HG03064 (cell line): ENCODE measurements around the gene PAGE2B.
"Not testable (repeated sequence)": the region's sequence is repeated elsewhere in the genome, so short reads cannot be mapped to it uniquely, and the experiment has no call there.

ENCODE experiments used
- ATAC-seq: cut with Tn5 transposase; IDR thresholded peaks from one replicate; pipeline ENCODE4 v1.9.1; 2021; ENCODE audit warnings: low read depth; ENCODE audit not compliant: unreplicated experiment

The PAGE2B gene

DNA sequence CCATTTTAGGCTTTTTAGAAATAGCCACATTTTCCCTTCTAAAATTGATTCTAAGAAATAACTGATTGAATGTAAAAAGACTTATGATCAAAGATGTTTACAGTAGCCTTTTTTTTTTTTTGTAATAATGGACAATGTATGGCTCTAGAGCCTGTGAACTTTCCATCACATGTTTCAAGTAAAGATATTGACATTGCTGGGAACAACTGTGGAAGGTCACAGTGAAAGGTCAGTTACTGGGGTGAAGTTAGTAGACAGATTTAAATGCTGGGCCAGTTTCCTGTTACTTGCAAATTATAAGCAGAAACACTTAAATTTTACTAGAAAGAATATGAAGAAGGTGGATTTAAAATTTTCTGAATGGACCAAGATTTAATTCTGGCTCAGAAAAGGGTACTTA is 32.4 kb downstream of the PAGE2B start:
- ATAC-seq, result no peak

DNA sequence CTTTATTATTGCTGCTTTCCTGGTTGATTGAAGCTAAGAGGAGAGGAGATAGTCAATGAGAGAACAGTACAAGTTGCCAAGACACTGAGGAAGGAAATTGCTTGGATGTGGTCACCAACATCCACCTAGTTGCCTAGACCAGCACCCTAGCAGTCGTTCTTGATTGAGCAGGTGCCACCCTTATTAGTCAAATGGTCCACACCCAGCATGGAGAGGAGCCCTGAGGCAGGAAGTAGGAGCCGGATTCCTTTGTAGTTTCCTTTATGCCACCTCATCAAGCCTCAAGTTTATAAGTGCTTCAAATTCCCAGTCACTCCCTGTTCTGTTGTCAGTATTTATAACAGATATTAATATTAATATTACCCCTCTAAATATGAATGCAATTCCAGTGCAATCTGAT is 33.1 kb downstream of the PAGE2B start:
- ATAC-seq, result no peak

DNA sequence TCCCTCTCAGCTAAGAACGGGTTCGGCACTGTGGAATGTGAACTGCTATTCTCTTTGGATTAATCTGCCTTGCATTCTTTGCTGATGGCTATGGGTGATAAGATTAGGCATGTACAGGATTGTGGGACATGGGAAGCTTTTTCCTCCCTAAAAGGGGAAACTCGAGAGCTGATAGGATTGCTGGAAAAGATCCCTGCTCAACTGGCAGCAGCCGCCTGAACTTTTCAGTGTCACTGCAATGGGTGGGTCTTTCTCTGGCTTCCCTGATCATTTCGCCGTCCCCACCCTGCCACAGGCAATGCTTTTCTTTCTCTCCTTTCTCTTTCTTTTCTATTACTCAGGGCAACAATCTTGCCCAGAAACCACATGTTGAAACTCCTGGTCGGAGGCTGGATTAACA is 34.5 kb downstream of the PAGE2B start:
- no peak for ATAC-seq

DNA sequence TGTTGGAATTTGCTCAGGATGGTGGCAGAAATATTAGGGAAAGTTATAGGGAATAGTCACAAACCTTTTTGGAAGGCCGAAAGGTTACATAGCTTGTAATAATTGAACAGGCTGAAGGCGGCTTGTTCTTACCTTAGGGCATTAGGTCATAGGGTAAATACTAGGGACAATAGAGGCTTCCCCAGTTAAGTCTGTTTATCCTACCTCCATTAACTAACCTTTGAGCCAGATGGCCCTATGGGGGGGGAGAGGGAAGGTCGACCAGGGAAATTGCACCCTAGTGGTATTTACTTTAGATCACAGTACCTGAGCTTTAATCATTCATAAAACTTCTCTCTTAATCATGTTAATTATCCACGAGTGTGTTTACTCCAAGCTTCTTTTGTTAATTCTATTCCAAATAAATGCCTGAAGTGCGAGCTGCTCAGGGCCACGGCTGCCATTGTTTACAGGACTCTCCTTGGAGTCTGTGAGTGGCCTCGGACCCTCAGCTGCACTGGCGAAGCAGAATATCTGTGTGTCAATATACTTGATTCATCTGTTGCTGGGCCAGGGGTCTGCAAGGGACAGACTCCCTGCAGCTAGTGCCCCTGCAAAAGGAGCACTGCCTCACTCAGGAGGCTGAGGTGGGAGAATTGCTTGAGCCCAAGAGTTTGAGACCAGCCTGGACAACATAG is 36.9 kb downstream of the PAGE2B start:
- ATAC-seq, result no peak

DNA sequence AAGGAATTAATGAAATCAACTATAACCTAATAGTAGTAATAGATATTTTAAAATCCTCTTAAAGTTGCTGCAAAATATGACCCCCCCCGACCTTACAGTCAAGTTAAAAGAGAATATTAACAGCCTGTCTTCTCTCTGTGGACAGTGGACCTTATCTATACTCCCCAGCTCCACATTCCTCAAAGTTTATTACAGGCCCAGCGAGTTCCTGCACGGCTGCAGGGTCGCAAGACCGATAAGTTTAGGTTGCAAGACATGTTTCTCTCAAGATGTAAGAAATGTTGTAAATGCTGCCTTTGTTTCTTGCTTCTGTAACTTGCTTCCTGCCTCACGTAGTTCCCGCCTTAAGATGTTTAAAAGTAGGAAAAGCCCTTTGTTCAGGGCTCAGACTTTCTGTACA is 41.8 kb downstream of the PAGE2B start:
- ATAC-seq, result not testable (repeated sequence)

DNA sequence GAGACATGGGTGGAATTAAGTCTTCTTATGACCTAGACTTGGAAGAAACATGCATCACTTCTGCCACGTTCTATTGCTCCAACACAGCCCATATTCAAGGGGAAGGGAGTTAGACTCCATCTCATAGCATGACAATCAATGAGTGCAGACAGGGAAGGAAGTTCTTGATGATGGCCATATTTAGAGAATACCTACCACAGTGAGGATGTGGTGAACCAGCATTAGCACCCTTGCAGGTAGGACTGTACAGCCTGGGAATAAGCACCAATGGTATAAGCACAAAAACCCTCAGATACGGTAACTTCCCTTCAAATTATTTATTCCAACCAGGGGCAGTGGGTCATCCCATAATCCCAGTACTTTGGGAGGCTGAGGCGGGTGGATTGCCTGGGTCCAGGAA is 43.7 kb downstream of the PAGE2B start:
- no peak for ATAC-seq

DNA sequence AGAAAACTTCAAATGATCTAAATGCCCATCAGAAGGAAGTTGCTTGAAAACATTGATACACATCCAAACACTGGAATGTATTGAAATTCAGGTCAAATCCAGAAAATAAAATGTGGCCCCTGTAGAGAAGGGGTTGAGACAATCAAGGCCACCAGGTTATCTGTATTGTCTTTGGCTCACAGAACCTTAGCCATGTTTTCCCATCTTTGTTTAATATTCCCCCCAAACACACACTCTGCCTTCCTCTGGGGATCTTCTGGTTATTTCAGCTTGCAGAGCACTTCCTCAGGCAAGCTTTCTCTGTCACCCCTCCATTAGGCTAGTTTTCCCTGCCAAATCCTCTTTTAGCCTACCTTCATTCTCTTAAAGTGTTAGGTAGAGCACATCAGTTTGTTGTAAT is 44.4 kb downstream of the PAGE2B start:
- ATAC-seq, result no peak

DNA sequence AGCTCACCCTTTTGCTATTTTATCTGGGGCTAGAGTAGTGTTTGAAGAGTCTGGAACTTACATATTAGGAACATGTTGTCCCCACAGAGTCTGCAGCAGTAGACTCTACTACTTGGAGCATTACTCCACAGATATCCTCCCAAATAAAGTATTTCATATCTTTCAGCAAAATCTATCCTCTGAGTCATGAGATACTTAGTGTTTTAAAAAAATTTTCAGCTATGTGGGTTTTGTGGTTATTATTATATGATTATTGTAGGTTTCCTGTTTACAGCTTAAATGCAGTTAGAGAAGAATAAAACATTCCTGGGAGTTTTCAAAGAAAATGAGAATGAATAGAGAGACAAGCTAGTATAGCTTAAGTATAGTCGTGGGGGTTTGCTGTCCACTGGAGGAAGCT is 44.9 kb downstream of the PAGE2B start:
- ATAC-seq, result no peak

DNA sequence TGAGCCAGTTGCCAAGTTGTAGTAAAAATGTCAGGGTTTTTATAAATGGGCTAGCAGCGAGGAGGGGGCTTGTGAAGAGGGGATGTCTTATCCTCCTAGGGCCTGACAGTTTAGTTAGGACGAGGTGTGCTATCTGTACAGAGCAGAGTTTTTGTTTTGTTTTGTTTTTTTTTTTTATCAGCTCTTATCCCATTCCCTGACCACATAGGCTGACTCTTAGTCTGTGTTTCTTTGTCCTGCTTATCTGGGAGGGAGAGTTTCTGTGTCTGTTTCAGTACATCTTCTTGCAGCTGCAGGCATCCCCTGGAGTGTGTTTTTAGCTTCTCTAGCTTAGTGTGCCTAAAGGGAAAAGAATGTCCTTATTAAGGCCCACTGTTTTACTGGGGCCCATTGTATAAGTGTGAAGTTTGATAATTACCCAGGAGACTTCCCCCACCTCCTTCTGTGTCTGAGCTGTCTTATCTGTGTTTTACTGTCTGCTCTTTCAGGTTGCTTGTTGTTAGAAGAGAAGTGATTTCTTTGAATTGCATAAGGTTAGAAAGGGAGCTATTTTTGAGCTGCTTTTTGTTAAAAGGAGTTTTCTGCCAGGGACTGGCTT is 46.0 kb downstream of the PAGE2B start:
- no peak for ATAC-seq

DNA sequence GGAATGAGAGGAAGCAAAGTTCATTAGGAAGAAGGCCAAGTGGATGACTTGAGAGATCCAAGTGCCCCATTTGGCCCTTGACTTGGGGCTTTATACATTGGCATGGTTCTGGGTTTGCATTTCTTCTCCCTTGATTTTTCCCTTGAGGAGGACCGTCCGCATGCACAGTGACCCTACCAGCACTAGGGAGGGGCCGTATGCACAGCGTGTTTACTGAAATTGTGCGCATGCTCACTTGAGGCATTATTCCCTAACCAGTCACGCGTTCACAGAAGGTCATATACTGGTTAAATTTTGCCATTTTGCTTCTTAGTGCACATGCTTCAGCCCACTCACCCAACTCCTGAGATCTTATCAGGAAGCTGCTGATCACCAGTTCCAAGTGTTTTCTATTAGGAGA is 49.1 kb downstream of the PAGE2B start:
- no peak for ATAC-seq

DNA sequence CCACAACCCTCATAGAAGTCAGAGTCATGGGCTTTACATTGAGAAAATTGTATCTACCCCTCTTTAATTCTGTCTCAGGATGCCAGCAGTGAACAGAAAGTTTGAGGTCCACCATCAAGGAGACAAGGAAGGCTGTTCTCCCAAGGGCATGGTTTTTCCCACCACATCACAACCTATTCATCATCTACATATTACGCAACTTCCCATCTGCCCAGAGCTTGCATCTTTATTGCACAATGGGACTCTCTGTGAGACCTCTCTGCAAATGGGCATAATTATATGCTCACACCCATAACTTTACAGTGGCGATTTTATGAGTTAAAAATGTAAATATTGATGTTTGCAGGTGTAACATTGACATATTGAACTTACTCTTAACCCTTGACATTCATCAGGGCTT is 52.9 kb downstream of the PAGE2B start:
- ATAC-seq, result no peak
